GM12878 (cell line): ENCODE data around the gene LETM1.

Experiments used
- CTCF ChIP-seq, 3 experiments: IDR thresholded peaks in 2 of 3; conservative IDR thresholded peaks in 1 of 3; 2 replicates each; pipeline ENCODE4 v1.5.1; 2011; ENCODE audit warnings: low read depth in 3 of 3, low read length in 3 of 3, mild to moderate bottlenecking in 3 of 3, control low read depth in 2 of 3, moderate library complexity in 2 of 3, inconsistent platforms in 1 of 3, mixed read lengths in 1 of 3; ENCODE audit not compliant: control insufficient read depth in 2 of 3, insufficient read depth in 1 of 3; ENCODE audit errors: extremely low read depth in 1 of 3
- EGR1 ChIP-seq, 2 experiments: IDR thresholded peaks; 1 replicate in 1 of 2; 2 replicates in 1 of 2; pipeline ENCODE4 v1.6.1; 2011 to 2012; ENCODE audit warnings: low read depth in 2 of 2, low read length in 2 of 2, borderline replicate concordance in 1 of 2, mild to moderate bottlenecking in 1 of 2, moderate library complexity in 1 of 2
- EP300 ChIP-seq, 2 experiments: fragments of 150-350 bp in 1 of 2; IDR thresholded peaks; 2 replicates each; pipeline ENCODE4 v1.6.1; 2011 to 2012; ENCODE audit warnings: low read depth in 2 of 2, low read length in 2 of 2, borderline replicate concordance in 1 of 2, improper control_type of control experiment in 1 of 2, inconsistent platforms in 1 of 2; ENCODE audit not compliant: control insufficient read depth in 1 of 2
- PAX8 ChIP-seq: fragments of 450-650 bp; IDR thresholded peaks from 2 replicates; pipeline ENCODE4 v1.6.1; 2017; ENCODE audit warnings: mild to moderate bottlenecking, moderate library complexity

- TF ChIP-seq CTCF (IDR thresholded peaks at IDR 0.05 in 2 of 3, conservative IDR thresholded peaks at IDR 0.05 in 1 of 3; ENCODE audit: control insufficient read depth in 2 of 3, extremely low read depth in 1 of 3, insufficient read depth in 1 of 3, low read depth in 3 of 3, low read length in 3 of 3) (peak in 2 of 3 experiments; percentile 8 to 24; a peak in 4 of 6 replicates), EGR1 (IDR thresholded peaks at IDR 0.05; ENCODE audit: borderline replicate concordance in 1 of 2, low read depth in 2 of 2, low read length in 2 of 2) (no peak), EP300 (IDR thresholded peaks at IDR 0.05; ENCODE audit: borderline replicate concordance in 1 of 2, control insufficient read depth in 1 of 2, low read depth in 2 of 2, low read length in 2 of 2) (no peak), PAX8 (no peak)
Observed at GRCh38 chr4:1813915-1814314, 42.0 kb downstream of the LETM1 start.
